Suppressor macrophage treated with lipopolysaccharide for 1 hour (primary cell): ENCODE measurements around the gene MFAP4.
"Not testable (repeated sequence)": the region's sequence is repeated elsewhere in the genome, so short reads cannot be mapped to it uniquely, and the experiment has no call there.

Experiments used
- DNase-seq, 3 donors: peaks; one replicate each; pipeline ENCODE4 v3.0.0-alpha.2; 2020 to 2022

MFAP4 gene

GRCh38 chr17:19369846-19370492 lies 17.0 kb downstream of the MFAP4 start:
- DNase-seq, result peak in 2 of 3 donors; percentile 57 to 61

- DNase-seq, result no peak
Measured at GRCh38 chr17:19369107-19369778, 17.7 kb downstream of the MFAP4 start.

- peak; percentile 55 to 72 (median 57) for DNase-seq
Measured at GRCh38 chr17:19368229-19368628, 18.8 kb downstream of the MFAP4 start.

- no peak for DNase-seq
Measured at GRCh38 chr17:19366637-19366972, 20.4 kb downstream of the MFAP4 start.

GRCh38 chr17:19365833-19366636 lies 21.0 kb downstream of the MFAP4 start:
- DNase-seq, result no peak

GRCh38 chr17:19365499-19365817 lies 21.5 kb downstream of the MFAP4 start:
- no peak for DNase-seq

- no peak for DNase-seq
Measured at GRCh38 chr17:19364699-19365498, 22.1 kb downstream of the MFAP4 start.

GRCh38 chr17:19363460-19364035 lies 23.4 kb downstream of the MFAP4 start:
- no peak for DNase-seq

GRCh38 chr17:19363114-19363438 lies 23.9 kb downstream of the MFAP4 start:
- no peak for DNase-seq

- peak; percentile 92 to 97 (median 93) for DNase-seq
Measured at GRCh38 chr17:19362277-19363113, 24.5 kb downstream of the MFAP4 start, which contains the start of gene B9D1. TSS of gene B9D1 (minus strand) at chr17:19362723. CDS start at chr17:19362569, 154 bp downstream.

- DNase-seq, result no peak
Measured at GRCh38 chr17:19361944-19362276, 25.1 kb downstream of the MFAP4 start.

- no peak for DNase-seq
Measured at GRCh38 chr17:19361326-19361725, 25.7 kb downstream of the MFAP4 start.

- DNase-seq, result no peak
Measured at GRCh38 chr17:19360772-19361171, 26.2 kb downstream of the MFAP4 start.

GRCh38 chr17:19359856-19360255 lies 27.1 kb downstream of the MFAP4 start:
- no peak for DNase-seq

GRCh38 chr17:19359151-19359550 lies 27.8 kb downstream of the MFAP4 start:
- DNase-seq, result no peak

GRCh38 chr17:19357761-19358160 lies 29.2 kb downstream of the MFAP4 start:
- peak in 1 of 3 donors; percentile 7 for DNase-seq

- no peak for DNase-seq
Measured at GRCh38 chr17:19357351-19357750, 29.6 kb downstream of the MFAP4 start.

GRCh38 chr17:19354748-19355147 lies 32.2 kb downstream of the MFAP4 start:
- DNase-seq, result no peak

GRCh38 chr17:19353401-19353800 lies 33.6 kb downstream of the MFAP4 start:
- not testable (repeated sequence) for DNase-seq

- no peak for DNase-seq
Measured at GRCh38 chr17:19348806-19349205, 38.2 kb downstream of the MFAP4 start.

GRCh38 chr17:19348081-19348650 lies 38.8 kb downstream of the MFAP4 start:
- DNase-seq, result no peak
